ENCODE results near the gene TRDN.
"Not testable (repeated sequence)": the region's sequence is repeated elsewhere in the genome, so short reads cannot be mapped to it uniquely, and the experiment has no call there.

TRDN gene

GRCh38 chr6:123393331-123393730 is 243.4 kb downstream of the TRDN start:
- DNase-seq: peak; percentile 35

- DNase-seq: no peak
Measured at GRCh38 chr6:123383718-123384117, 253.0 kb downstream of the TRDN start.

DNA sequence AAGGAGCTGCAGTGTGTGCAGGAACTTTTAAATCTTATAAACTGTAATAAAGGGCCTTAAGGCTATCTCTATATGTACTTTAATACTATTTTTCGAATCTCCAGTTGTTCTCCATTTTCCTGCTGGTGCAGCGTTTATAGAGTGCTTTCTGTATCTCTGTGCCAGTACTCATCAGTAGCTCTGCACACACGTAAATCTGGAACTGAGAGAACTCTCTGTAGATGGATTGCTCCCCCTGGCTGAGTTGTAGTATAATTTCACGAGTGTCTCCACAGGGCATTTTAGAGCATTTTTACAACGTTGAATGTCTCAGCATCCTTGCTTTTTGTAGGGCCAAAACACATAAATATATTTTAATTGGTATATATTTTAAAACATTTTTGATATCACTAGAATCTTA is 256.5 kb downstream of the TRDN start:
- DNase-seq: peak; percentile 20

DNA sequence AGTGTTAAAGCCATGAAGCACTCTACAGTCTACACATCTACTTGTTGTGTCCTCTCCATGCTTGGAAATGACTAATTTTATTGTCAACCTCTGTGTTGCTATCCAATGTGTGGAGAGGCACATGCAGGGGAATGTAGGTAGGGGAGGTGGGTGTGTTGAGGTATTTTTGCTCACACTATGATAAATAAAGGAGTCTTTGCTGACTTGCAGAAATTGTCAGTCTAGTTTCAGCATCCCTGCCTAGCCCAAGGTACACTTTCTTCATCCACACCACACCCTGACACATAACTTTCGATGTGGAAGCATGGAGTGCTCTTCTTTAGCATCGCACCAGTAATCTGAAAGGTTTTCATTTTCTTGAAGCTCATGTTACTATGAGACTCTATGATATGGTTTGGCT is 264.0 kb downstream of the TRDN start:
- no peak for DNase-seq

DNA sequence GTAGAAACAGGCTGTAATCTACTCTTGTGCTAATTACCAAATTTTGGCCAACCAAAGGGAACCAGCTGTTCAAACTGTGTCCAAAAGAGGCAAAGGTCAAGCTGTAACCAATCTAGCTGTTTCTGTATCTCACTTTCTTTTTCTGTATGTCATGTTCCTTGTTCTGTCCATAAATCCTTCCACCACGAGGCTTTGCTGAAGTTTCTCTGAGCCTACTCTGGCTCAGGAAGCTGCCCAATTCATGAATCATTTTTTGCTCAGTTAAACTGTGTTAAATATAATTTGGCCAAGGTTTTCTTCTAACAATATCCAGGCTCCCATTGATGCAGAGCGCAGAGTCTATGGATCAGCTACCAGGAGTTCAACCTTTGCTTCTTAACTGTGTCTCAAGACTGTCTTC is 272.8 kb downstream of the TRDN start:
- no peak for DNase-seq

- no peak for DNase-seq
Measured at GRCh38 chr6:123360359-123360758, 276.4 kb downstream of the TRDN start.

- DNase-seq: no peak
Measured at GRCh38 chr6:123352705-123353104, 284.0 kb downstream of the TRDN start.

DNA sequence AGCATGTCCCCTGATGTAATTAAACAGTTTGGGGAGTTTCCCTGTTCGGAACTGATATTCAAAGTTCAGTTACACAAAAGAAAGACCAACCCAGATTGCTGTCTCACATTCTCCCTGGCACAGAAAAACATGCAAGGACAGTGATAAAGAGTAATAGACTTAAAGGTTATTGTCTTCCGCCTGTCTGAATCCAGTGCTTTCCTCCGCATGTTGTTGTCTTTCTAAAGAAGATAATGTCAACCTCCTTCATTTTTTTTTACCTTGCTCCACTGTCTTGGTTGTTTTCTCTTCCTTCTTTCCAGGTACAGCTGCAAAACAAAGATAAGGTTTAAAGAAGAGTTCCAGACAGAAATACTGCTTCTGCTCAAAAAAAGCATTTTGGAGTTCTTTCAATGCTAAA is 284.5 kb downstream of the TRDN start:
- no peak for DNase-seq

DNA sequence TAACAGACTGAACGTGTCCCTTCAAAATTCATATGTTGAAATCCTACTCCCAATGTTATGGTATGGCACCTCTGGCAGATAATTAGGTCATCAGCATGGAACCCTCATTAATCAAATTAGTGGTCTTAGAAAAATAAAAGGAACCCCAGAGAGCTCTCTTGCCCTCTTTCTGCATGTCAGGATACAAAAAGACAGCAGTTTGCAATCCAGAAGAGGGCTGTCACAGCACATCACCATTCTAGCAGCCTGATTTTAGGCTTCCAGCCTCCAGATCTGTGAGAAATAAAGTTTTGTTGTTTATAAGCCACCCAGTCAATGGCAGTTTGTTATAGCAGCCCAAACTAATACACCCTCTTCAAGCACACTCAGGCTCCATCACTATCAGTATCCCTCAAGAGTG is 292.9 kb downstream of the TRDN start:
- DNase-seq: no peak

GRCh38 chr6:123338394-123338793 is 298.4 kb downstream of the TRDN start:
- no peak for DNase-seq

DNA sequence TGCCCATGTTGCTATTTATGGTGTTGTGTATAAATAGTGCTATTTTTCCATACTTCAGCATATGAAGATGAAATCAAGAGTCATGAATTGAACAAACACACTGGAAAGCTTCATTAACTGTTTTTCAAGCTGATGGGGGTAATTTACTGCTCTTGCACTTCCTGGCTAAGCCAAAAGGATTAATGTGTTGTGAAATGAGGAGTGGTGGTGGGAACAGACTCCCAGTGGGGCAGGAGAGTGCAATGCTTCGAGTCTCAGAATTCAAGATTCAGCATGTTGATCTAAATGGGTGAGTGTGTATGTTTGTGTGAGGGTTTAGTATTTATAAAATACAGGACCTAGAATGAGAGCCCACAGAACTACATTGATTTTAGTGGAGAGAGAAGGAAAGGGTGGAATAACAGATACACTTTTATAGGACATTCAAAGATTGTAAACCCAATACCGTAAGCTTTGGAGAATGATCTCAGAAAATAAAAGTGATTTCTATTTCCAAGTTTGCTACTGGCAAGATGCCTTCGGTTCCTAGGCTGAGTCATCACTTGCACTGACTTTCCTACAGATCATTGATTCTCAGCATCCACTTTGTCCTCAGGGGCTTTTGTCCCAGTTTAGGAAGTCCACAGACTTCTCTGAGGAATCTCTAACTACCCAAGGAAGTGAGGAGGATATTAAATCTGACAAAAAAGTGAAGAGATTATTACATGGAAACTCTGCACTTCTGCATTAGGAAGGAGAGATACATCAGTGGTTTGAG is 303.6 kb downstream of the TRDN start:
- DNase-seq: no peak

GRCh38 chr6:123332070-123332469 is 304.7 kb downstream of the TRDN start:
- DNase-seq: no peak

DNA sequence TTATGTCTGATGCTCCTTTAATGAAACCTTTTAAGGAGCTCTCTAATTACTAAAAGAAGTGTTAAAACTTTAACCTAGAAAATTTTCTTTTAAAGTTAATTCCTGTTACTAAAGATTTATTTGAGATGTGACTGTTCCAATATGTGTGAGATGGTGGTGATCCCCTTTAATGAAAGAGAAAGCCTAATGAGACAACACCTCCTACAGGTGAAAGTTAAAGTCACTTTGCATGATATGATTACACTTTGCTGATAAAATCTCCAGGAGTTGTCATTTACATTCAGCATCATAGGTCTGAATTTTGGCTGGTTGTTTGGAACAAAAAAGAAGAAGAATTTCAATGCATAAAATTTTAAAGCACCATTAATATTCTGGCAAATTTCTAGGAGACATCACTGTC is 307.4 kb downstream of the TRDN start:
- no peak for DNase-seq

GRCh38 chr6:123323452-123324329 is 313.1 kb downstream of the TRDN start:
- no peak for DNase-seq

DNA sequence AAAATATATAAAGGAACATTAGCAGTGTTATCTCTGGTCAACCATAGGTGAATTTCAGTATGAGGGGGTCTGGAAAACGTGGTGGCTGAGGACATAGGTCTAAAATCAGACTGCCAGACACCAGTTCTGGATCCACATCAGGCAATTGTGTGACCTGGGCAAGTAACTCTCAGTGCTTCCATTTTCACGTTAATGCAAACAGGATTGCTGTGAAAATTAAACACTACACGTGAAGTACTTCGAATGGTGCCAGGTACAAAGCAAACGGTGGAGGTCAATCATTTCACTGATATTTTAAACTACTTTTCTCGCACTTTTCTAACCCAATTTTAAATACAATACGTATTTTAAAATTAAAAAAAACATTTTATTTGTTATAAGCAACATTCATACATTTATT is 315.7 kb downstream of the TRDN start:
- DNase-seq: no peak

- peak; percentile 62 for DNase-seq
Measured at GRCh38 chr6:123316733-123317323, 319.9 kb downstream of the TRDN start.

- not testable (repeated sequence) for DNase-seq
Measured at GRCh38 chr6:123314459-123314858, 322.3 kb downstream of the TRDN start.

DNA sequence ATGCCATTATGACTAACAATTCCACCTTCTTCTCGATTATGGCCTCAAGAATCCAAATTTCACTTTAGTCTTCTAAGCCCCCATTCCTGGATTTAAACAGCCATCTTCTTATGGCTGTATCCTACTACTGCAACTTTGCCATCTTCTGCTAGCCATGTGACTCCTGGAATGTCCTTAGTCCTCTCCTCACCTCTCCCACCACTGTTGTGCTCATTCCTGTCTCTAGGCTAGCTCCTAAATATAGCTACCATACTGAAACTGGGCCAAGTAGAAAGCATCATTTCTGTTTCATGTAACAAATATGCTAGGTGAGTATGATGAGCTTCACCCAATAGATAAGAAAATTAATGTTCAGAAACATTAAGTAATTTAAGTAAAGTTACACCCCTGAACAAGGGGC is 327.6 kb downstream of the TRDN start:
- DNase-seq: no peak

GRCh38 chr6:123306334-123306733 is 330.4 kb downstream of the TRDN start:
- DNase-seq: no peak

GRCh38 chr6:123295672-123296071 is 341.1 kb downstream of the TRDN start:
- no peak for DNase-seq

GRCh38 chr6:123295181-123295580 is 341.6 kb downstream of the TRDN start:
- no peak for DNase-seq

DNA sequence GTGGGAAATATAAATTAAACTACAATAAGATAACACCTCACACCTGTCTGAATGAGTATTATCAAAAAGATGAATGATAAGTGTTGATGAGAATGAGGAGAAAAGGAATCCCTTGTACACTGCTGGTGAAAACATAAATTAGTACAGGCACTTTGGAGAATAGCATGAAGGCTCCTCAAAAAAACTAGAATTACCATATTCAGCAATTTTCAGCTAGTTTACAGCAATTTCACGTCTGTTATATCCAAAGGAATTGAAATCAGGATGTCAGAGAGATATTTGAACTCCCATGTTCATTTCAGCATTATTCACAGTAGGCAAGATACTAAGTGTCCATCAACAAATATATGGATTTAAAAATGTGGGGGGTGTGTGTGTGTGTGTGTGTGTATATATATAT is 348.1 kb downstream of the TRDN start:
- no peak for DNase-seq

GRCh38 chr6:123276546-123276980 is 360.2 kb downstream of the TRDN start:
- peak; percentile 45 for DNase-seq

GRCh38 chr6:123263981-123264380 is 372.8 kb downstream of the TRDN start:
- DNase-seq: no peak

Measured in hematopoietic multipotent progenitor cell treated with erythropoietin and hydrocortisone succinate and interleukin-3 and kit ligand, for 6 days (in vitro differentiated cells).